D721Med (cell line): ENCODE measurements around the gene IL12RB1.

ENCODE experiments used
- DNase-seq: peaks from one replicate; pipeline ENCODE4 v3.0.0; 2011; ENCODE audit warnings: low spot score; ENCODE audit not compliant: insufficient read length
- FAIRE-seq: peaks from 2 replicates; lab custom pipeline; 2011; peaks lifted over from hg19 to GRCh38; lab: Jason Lieb, UNC
- CTCF ChIP-seq: IDR thresholded peaks from 2 replicates; pipeline ENCODE4 v1.5.1; 2012; ENCODE audit warnings: mild to moderate bottlenecking, control low read depth; ENCODE audit not compliant: insufficient read depth; ENCODE audit errors: missing control alignments

The IL12RB1 gene

GRCh38 chr19:18104793-18105131 is 18.0 kb upstream of the IL12RB1 start:
- no peak for FAIRE-seq
- DNase-seq, result no peak
- no peak for TF ChIP-seq CTCF

- DNase-seq, result no peak
- FAIRE-seq, result no peak
- TF ChIP-seq CTCF, result no peak
Measured at GRCh38 chr19:18102916-18103542, 16.3 kb upstream of the IL12RB1 start.

GRCh38 chr19:18101268-18101667 is 14.5 kb upstream of the IL12RB1 start:
- TF ChIP-seq CTCF, result no peak
- FAIRE-seq (no peak), DNase-seq (no peak)

- FAIRE-seq, result no peak
- no peak for DNase-seq
- no peak for TF ChIP-seq CTCF
Measured at GRCh38 chr19:18100710-18101109, 14.0 kb upstream of the IL12RB1 start.

- FAIRE-seq (no peak), DNase-seq (no peak)
- no peak for TF ChIP-seq CTCF
Measured at GRCh38 chr19:18099623-18099995, 12.9 kb upstream of the IL12RB1 start.

GRCh38 chr19:18098891-18099622 is 12.3 kb upstream of the IL12RB1 start:
- DNase-seq, result no peak
- no peak for TF ChIP-seq CTCF
- no peak for FAIRE-seq
